Measurements from ENCODE around the gene MBOAT1.
"Not testable (repeated sequence)": the region's sequence is repeated elsewhere in the genome, so short reads cannot be mapped to it uniquely, and the experiment has no call there.

Gene MBOAT1

GRCh38 chr6:20212392-20213111 lies at the start of gene MBOAT1:
TSS of gene MBOAT1 (minus strand) at chr6:20212469. CDS start at chr6:20212234, 235 bp downstream.
- peak; percentile 38 to 67 (median 49) for DNase-seq

GRCh38 chr6:20261685-20262084 lies 49.4 kb upstream of the MBOAT1 start:
- no peak for DNase-seq

- no peak for DNase-seq
These were observed 48.1 kb upstream of the MBOAT1 start for GRCh38 chr6:20260360-20260759.

GRCh38 chr6:20259316-20260049 lies 47.2 kb upstream of the MBOAT1 start:
- DNase-seq: no peak

GRCh38 chr6:20255428-20255827 lies 43.2 kb upstream of the MBOAT1 start:
- no peak for DNase-seq

- DNase-seq: no peak
These were observed 42.0 kb upstream of the MBOAT1 start for GRCh38 chr6:20254295-20254694.

GRCh38 chr6:20253021-20253420 lies 40.8 kb upstream of the MBOAT1 start:
- DNase-seq: no peak

- DNase-seq: no peak
These were observed 40.0 kb upstream of the MBOAT1 start for GRCh38 chr6:20252311-20252710.

- no peak for DNase-seq
These were observed 39.3 kb upstream of the MBOAT1 start for GRCh38 chr6:20251525-20251924.

- DNase-seq: no peak
These were observed 33.9 kb upstream of the MBOAT1 start for GRCh38 chr6:20246125-20246524.

GRCh38 chr6:20244807-20245681 lies 32.8 kb upstream of the MBOAT1 start:
- not testable (repeated sequence) for DNase-seq

- DNase-seq: no peak
These were observed 31.0 kb upstream of the MBOAT1 start for GRCh38 chr6:20243288-20243687.

GRCh38 chr6:20242397-20242796 lies 30.1 kb upstream of the MBOAT1 start:
- DNase-seq: no peak

- no peak for DNase-seq
These were observed 28.8 kb upstream of the MBOAT1 start for GRCh38 chr6:20241102-20241501.

- DNase-seq: no peak
These were observed 26.7 kb upstream of the MBOAT1 start for GRCh38 chr6:20238688-20239587.

- DNase-seq: no peak
These were observed 25.6 kb upstream of the MBOAT1 start for GRCh38 chr6:20237677-20238460.

- DNase-seq: no peak
These were observed 24.8 kb upstream of the MBOAT1 start for GRCh38 chr6:20236909-20237600.

GRCh38 chr6:20236344-20236743 lies 24.1 kb upstream of the MBOAT1 start:
- DNase-seq: no peak

- no peak for DNase-seq
These were observed 22.8 kb upstream of the MBOAT1 start for GRCh38 chr6:20235041-20235440.

- no peak for DNase-seq
These were observed 21.9 kb upstream of the MBOAT1 start for GRCh38 chr6:20234136-20234535.
